GM12865 (cell line): ENCODE data around the gene LRRC27.

Experiments
- DNase-seq: peaks from one replicate; pipeline ENCODE4 v3.0.0; 2010; ENCODE audit warnings: low read depth
- H3K4me3 ChIP-seq: 2 replicates; pipeline ENCODE4 v1.5.1; 2011; ENCODE audit warnings: mild to moderate bottlenecking, low read depth, low read length, control low read depth
- TF ChIP-seq, protein P1 (sequence below): IDR thresholded peaks from 2 replicates; pipeline ENCODE4 v1.5.1; 2011; ENCODE audit warnings: low read length, control low read depth, low read depth, inconsistent platforms; ENCODE audit not compliant: insufficient read depth; ENCODE audit errors: missing control alignments

The LRRC27 gene

DNA sequence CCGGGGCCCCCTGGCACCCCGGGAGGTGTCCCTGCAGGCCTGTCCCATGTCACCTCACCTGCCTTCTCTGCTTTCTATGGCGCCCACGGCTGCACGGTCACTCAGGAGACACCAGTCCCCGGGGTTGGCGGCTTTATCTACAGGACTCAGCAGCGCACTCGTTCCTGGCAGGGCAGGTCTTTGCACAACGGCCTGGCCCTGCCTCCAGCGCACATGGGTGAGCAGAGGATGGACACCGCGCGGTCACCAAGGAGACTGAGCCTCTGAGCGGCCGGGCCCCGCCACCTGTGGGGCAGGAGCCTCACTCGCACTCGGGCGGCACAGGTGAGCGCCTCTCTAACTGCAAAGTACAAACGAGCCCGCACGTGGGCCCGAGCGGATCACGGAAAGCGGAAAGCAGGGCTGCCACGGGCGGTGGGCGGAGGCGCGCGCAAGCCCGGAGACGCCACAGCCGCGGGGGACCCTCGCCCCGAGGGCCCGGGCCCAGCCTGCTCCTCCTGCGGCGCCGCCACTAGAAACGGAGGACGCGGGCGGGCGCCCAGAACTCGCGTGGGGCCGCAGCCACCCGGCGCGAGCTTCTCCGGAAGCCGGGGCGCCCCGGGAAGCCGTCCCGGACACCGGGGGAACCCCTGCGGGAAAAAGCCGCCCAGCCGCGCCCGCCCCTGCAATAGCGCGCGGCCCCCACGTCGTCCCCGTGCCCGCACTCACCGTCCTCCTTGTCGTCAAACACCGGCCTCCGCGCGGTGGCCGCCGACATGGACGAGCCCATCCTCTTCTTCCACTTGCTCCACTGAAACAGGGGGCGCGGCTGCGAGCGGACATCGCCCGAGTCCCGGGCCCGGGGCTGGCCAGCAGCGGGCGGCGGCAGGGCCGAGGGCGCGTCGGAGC is 24.9 kb upstream of the LRRC27 start:
- peak; percentile 17 for DNase-seq
- TF ChIP-seq, protein P1, sequence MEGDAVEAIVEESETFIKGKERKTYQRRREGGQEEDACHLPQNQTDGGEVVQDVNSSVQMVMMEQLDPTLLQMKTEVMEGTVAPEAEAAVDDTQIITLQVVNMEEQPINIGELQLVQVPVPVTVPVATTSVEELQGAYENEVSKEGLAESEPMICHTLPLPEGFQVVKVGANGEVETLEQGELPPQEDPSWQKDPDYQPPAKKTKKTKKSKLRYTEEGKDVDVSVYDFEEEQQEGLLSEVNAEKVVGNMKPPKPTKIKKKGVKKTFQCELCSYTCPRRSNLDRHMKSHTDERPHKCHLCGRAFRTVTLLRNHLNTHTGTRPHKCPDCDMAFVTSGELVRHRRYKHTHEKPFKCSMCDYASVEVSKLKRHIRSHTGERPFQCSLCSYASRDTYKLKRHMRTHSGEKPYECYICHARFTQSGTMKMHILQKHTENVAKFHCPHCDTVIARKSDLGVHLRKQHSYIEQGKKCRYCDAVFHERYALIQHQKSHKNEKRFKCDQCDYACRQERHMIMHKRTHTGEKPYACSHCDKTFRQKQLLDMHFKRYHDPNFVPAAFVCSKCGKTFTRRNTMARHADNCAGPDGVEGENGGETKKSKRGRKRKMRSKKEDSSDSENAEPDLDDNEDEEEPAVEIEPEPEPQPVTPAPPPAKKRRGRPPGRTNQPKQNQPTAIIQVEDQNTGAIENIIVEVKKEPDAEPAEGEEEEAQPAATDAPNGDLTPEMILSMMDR = no peak
- H3K4me3 ChIP-seq = peak overlapping the region; percentile 30

DNA sequence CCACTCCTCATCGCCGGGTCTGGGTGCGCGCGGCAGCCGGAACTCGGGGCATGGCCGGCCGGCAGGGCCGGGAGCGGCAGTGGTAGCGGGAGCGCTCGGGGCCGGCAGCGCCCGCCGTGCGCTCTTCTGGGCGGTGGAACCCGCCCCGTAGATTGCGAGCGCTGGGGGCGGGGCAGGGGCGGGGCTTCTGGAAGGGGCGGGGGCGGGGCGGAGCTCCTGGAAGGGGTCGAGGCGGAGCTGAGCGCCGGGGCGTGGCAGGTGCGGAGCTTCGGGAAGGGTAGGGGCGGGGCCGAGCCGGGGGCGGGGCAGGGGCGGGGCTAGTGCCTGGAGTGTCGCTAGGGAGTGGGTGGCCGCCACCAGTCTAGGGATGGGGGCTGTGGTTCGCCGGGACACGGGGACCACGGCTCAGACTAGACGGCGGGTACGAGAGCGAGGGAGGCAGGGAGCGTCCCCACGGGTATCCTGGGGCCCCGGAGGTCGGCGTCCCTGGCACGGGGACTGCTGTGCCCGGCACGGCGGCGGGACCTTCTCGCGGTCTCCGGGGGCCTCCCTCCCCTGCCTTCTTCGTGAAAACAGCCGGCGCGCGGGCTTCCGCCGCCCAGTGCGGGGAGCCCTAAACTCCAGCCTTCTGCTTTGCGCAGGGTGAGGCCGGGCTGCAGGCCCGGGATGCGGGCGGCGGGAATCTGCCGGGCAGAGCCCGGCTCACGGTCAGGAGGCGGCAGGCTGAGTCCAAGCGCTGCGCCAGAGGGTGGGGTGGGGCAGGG is 24.0 kb upstream of the LRRC27 start, which contains the start of gene STK32C:
Gene STK32C, minus strand, starts transcription at position 128 of the 764 bp plus-strand sequence. Its CDS starts 117 bp downstream, at position 11.
- peak; percentile 95 for DNase-seq
- TF ChIP-seq, protein P1 = no peak
- peak within 1 kb of the TSS; percentile 62 for H3K4me3 ChIP-seq

DNA sequence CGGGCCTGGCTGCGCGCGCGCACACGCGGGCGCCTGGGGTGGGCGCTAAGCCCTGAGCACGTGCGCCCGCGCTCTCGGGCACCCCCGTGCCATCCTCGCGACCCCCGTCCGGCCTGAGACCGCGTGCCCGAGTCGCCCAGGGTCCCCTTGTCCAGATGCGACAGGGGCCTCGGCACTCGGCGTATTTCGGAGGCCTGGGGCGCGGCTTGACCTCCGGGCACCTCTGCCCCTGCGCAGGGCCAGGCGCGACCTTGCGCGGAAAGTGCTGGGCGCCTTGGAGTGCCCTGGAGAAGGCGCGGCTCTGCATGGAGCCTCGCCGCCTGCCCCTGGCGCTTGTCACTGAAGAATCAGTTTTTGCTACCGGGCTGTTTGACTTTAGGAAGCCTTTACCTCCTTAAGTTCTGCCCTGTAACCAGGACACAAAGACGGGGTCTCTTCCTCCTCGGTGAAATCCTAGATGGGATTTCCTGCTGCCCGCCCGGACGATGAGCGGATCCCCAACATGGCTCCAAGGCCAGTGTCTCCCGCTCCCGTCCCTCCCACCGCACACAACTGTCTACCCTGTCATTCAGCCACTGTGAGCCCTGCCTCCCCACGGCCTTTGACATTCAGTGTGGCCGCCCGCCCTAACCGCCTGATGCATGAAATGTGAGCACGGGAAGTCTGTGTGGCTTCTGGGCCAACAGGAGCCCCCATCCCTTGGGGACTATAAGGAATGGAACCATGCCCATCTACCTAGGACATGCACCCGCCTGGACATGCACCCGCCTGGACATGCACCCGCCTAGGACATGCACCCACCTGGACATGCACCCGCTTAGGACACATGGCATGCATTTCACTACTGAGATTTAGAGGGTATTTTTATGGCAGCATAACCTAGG is 23.2 kb upstream of the LRRC27 start:
- peak overlapping the region; percentile 62 for H3K4me3 ChIP-seq
- DNase-seq = no peak
- TF ChIP-seq, protein P1 = no peak

DNA sequence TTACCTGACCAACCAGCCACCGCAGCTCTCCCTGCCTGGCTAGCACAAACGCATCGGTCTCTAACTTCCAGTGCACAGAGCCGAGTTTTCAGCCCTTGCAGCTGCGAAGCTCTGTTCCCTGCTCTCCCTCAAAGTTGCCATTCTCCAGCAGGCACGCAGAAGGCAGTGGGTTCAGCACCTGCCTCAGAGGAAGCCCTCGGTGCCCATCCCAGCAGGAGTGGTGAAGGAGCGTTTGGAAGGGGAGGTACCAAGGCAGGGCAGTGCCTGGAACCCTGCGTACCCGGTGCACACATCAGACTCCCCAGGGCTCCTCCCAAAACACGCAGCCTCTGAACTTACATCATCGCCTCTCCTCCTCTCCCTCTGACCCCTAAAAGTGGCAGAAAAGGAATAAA is 22.5 kb upstream of the LRRC27 start:
- DNase-seq = no peak
- TF ChIP-seq, protein P1 = no peak
- no peak overlapping the region for H3K4me3 ChIP-seq

DNA sequence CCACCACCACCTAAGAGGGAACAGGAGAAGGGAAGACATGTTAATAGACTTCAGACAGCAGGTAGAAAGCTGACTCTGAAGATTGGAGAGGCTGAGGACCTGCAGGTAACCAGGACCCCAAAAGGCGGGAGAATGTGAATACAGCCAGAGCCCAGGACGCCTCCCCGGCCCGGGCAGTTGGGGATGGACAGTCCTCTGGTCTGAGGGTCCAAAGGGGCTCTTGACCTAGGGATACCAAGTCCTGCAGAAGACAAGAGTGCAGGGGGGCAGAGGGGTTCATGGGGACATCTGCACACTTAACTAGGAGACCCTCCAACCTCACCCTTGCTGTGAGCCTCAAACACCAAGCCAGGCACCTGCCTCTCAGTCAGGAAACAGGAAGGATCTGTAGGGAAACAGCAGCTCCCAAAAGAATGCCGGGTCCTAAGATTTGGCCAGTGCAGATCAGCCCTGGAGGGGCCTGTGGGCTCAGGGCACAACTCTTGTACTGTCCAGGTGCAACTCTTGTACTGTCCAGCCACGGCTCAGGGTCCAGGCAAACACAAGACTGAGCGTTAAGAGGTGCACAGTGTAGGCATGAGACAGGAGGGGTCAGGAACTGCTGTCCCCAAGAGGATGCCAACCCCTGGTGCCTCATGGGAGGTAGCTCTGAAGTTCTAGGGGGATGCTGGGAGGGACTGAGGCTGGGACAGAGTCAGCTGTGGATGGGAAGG is 22.0 kb upstream of the LRRC27 start:
- TF ChIP-seq, protein P1 = no peak
- no peak overlapping the region for H3K4me3 ChIP-seq
- DNase-seq = no peak
